NCI-H2107 (cell line): ENCODE data around the gene BLCAP.
"Not testable (repeated sequence)": the region's sequence is repeated elsewhere in the genome, so short reads cannot be mapped to it uniquely, and the experiment has no call there.

ENCODE experiments used
- DNase-seq: peaks from one replicate; lab custom pipeline; 2025; lab: John Stamatoyannopoulos, UW

Gene BLCAP

GRCh38 chr20:37484331-37484730, 43.3 kb downstream of the BLCAP start:
- no peak for DNase-seq

- DNase-seq: no peak
These were observed 46.1 kb downstream of the BLCAP start for GRCh38 chr20:37481610-37482009.

- no peak for DNase-seq
These were observed 46.8 kb downstream of the BLCAP start for GRCh38 chr20:37480919-37481318.

GRCh38 chr20:37479925-37480691, 47.6 kb downstream of the BLCAP start:
- no peak for DNase-seq

GRCh38 chr20:37479266-37479665, 48.4 kb downstream of the BLCAP start:
- DNase-seq: no peak

- no peak for DNase-seq
These were observed 50.6 kb downstream of the BLCAP start for GRCh38 chr20:37477041-37477440.

- DNase-seq: no peak
These were observed 52.4 kb downstream of the BLCAP start for GRCh38 chr20:37475252-37475651.

- no peak for DNase-seq
These were observed 53.3 kb downstream of the BLCAP start for GRCh38 chr20:37474386-37474785.

- DNase-seq: no peak
These were observed 54.3 kb downstream of the BLCAP start for GRCh38 chr20:37473249-37474000.

- not testable (repeated sequence) for DNase-seq
These were observed 55.2 kb downstream of the BLCAP start for GRCh38 chr20:37472435-37472834.

GRCh38 chr20:37471741-37472235, 55.9 kb downstream of the BLCAP start:
- DNase-seq: no peak

GRCh38 chr20:37470190-37470589, 57.5 kb downstream of the BLCAP start:
- DNase-seq: not testable (repeated sequence)

- DNase-seq: no peak
These were observed 58.1 kb downstream of the BLCAP start for GRCh38 chr20:37469531-37469930.

- DNase-seq: no peak
These were observed 58.8 kb downstream of the BLCAP start for GRCh38 chr20:37468886-37469285.
